Epithelial cell of proximal tubule (primary cell): ENCODE data around the gene CCNG1. TPM values are rescaled to one million over a fixed set of nuclear protein-coding genes. Genes with fewer than 3 reads are reported as not detected.

Experiments
- DNase-seq: peaks from one replicate; pipeline ENCODE4 v3.0.0-alpha.2; 2011; ENCODE audit warnings: low read depth
- H3K4me3 ChIP-seq: 2 replicates; pipeline ENCODE4 v1.5.1; 2011; ENCODE audit warnings: low read depth, mild to moderate bottlenecking, low read length
- total RNA-seq: library from RNA; depleted of rRNA; stranded (reverse); fragments of >200 nt; gene quantifications from 2 replicates; pipeline ENCODE4 v1.2.3, GENCODE V29; 2015
- TF ChIP-seq, protein P1 (sequence below): conservative IDR thresholded peaks from 2 replicates; pipeline ENCODE4 v1.5.1; 2012; ENCODE audit warnings: low read depth, mild to moderate bottlenecking, low read length

CCNG1 gene
- total RNA-seq, 1 donor from 2014 or later, result 139 TPM

- TF ChIP-seq, protein P1, sequence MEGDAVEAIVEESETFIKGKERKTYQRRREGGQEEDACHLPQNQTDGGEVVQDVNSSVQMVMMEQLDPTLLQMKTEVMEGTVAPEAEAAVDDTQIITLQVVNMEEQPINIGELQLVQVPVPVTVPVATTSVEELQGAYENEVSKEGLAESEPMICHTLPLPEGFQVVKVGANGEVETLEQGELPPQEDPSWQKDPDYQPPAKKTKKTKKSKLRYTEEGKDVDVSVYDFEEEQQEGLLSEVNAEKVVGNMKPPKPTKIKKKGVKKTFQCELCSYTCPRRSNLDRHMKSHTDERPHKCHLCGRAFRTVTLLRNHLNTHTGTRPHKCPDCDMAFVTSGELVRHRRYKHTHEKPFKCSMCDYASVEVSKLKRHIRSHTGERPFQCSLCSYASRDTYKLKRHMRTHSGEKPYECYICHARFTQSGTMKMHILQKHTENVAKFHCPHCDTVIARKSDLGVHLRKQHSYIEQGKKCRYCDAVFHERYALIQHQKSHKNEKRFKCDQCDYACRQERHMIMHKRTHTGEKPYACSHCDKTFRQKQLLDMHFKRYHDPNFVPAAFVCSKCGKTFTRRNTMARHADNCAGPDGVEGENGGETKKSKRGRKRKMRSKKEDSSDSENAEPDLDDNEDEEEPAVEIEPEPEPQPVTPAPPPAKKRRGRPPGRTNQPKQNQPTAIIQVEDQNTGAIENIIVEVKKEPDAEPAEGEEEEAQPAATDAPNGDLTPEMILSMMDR, result no peak
- DNase-seq, result no peak
- no peak overlapping the region for H3K4me3 ChIP-seq
These were observed 4.9 kb upstream of the CCNG1 start for GRCh38 chr5:163432544-163432943.

DNA sequence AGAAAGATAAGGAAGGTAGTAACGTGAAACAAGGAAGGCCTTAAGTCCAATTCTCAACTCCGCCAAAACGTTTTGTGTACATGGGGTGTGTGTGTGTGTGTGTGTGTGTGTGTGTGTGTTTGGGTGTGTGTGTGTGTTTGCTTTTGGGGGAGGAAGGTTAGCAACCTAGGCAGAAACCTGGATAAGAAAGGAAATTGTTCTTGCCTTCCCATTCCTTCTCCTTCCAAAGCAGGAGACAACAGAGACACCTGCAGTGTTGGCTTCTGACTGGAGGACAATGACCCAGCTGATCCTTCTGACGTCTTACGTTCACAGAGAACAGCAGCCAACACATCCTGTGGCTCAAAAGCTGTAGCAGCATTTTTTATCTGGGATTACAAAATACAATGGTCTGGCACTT, 4.1 kb upstream of the CCNG1 start:
- H3K4me3 ChIP-seq, result no peak overlapping the region
- no peak for DNase-seq
- TF ChIP-seq, protein P1, result no peak

- peak; percentile 72 for DNase-seq
- no peak overlapping the region for H3K4me3 ChIP-seq
- TF ChIP-seq, protein P1, result no peak
These were observed 3.0 kb upstream of the CCNG1 start for GRCh38 chr5:163434401-163434866.

DNA sequence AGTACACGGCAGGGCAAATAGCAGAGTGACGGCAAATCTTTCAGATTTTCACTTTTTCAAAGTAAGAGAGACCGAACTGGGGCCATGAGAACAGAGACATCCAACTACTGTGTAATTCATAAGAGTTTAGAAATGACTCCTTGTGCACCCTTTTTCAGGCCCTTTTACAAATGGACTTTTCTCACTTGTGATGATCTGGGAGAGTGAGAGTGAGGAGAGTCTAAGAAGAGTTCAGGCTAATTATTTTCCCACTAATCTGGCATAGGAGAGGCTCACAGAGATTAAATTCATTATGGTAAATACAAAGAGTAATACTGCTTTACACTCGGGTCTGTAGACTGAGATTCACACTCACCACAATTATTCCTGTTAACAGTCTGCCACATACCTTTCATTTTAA, 880 bp upstream of the CCNG1 start:
- no peak for DNase-seq
- peak overlapping the region; percentile 93 for H3K4me3 ChIP-seq
- TF ChIP-seq, protein P1, result no peak

- H3K4me3 ChIP-seq, result peak overlapping the region; percentile 93
- TF ChIP-seq, protein P1, result no peak
- no peak for DNase-seq
These were observed 435 bp upstream of the CCNG1 start for GRCh38 chr5:163437011-163437308.

- H3K4me3 ChIP-seq, result peak overlapping the region; percentile 93
- no peak for DNase-seq
- TF ChIP-seq, protein P1, result no peak
These were observed 1.7 kb downstream of the CCNG1 start for GRCh38 chr5:163439092-163439425.

- DNase-seq, result no peak
- TF ChIP-seq, protein P1, result no peak
- H3K4me3 ChIP-seq, result no peak overlapping the region
These were observed 3.6 kb downstream of the CCNG1 start for GRCh38 chr5:163440954-163441353.
